Hematopoietic multipotent progenitor cell treated with erythropoietin and hydrocortisone succinate and interleukin-3 and kit ligand, for 4 days (in vitro differentiated cells): ENCODE data around the gene COPB2.

Experiments used
- DNase-seq: peaks from one replicate; pipeline ENCODE4 v3.0.0-alpha.2; 2015

Gene COPB2

GRCh38 chr3:139327231-139327630 lies 62.2 kb downstream of the COPB2 start:
- no peak for DNase-seq

GRCh38 chr3:139326707-139327106 lies 62.7 kb downstream of the COPB2 start:
- no peak for DNase-seq

GRCh38 chr3:139326131-139326530 lies 63.3 kb downstream of the COPB2 start:
- no peak for DNase-seq

GRCh38 chr3:139325551-139325950 lies 63.9 kb downstream of the COPB2 start:
- no peak for DNase-seq

GRCh38 chr3:139324456-139324855 lies 65.0 kb downstream of the COPB2 start:
- DNase-seq: no peak

- DNase-seq: no peak
These were observed 66.3 kb downstream of the COPB2 start for GRCh38 chr3:139323146-139323545.

GRCh38 chr3:139322346-139322745 lies 67.1 kb downstream of the COPB2 start:
- DNase-seq: no peak

- DNase-seq: no peak
These were observed 68.7 kb downstream of the COPB2 start for GRCh38 chr3:139320551-139321309.

GRCh38 chr3:139319428-139320402 lies 69.7 kb downstream of the COPB2 start:
- peak; percentile 61 for DNase-seq

- DNase-seq: no peak
These were observed 70.6 kb downstream of the COPB2 start for GRCh38 chr3:139318826-139319225.

GRCh38 chr3:139318431-139318816 lies 71.0 kb downstream of the COPB2 start:
- no peak for DNase-seq

- no peak for DNase-seq
These were observed 71.6 kb downstream of the COPB2 start for GRCh38 chr3:139317660-139318430.

- DNase-seq: no peak
These were observed 72.2 kb downstream of the COPB2 start for GRCh38 chr3:139317215-139317614.

- DNase-seq: no peak
These were observed 75.5 kb downstream of the COPB2 start for GRCh38 chr3:139313921-139314320.

- no peak for DNase-seq
These were observed 76.5 kb downstream of the COPB2 start for GRCh38 chr3:139312959-139313358.

GRCh38 chr3:139312416-139312815 lies 77.0 kb downstream of the COPB2 start:
- no peak for DNase-seq

- no peak for DNase-seq
These were observed 77.9 kb downstream of the COPB2 start for GRCh38 chr3:139311557-139311956.

GRCh38 chr3:139310474-139310933 lies 78.9 kb downstream of the COPB2 start:
- DNase-seq: no peak

GRCh38 chr3:139309880-139310279 lies 79.6 kb downstream of the COPB2 start:
- no peak for DNase-seq

- DNase-seq: no peak
These were observed 80.3 kb downstream of the COPB2 start for GRCh38 chr3:139309061-139309591.

GRCh38 chr3:139308560-139308959 lies 80.9 kb downstream of the COPB2 start:
- DNase-seq: no peak
